ENCODE results near the gene USP37.

- no peak for TF ChIP-seq CTCF (IDR thresholded peaks at IDR 0.05)
- TF ChIP-seq POLR2A (IDR thresholded peaks at IDR 0.05), result no peak
These were observed 66.5 kb downstream of the USP37 start for GRCh38 chr2:218501665-218502064.

Data from lower leg skin (tissue), 3 donors.